ENCODE measurements around the gene SMARCD3.
A peak's percentile ranks its signal among the peaks of the same experiment; 100 is the strongest.

Gene SMARCD3

GRCh38 chr7:151275813-151276577 is 27.5 kb upstream of the SMARCD3 start:
- Histone ChIP-seq H3K27me3 (ENCODE audit: insufficient read depth, low read length) (peaks cover 10% of the 10 kb centered on the region; the same call in 1 of the 2 replicates), H3K79me2 (ENCODE audit: insufficient read depth, low read length) (no peaks in the 10 kb centered on the region), H3K27ac (ENCODE audit: low read depth, low read length, poor library complexity, severe bottlenecking) (no peak overlapping the region), H3K36me3 (ENCODE audit: insufficient read depth, low read length) (no peaks in the 10 kb centered on the region), H2AFZ (ENCODE audit: low read length) (no peak overlapping the region), H3K9ac (ENCODE audit: low read length) (no peak overlapping the region; the same call in 1 of the 2 replicates), H3K4me3 (ENCODE audit: low read depth, low read length, poor library complexity, severe bottlenecking) (peak overlapping the region; percentile 48), H4K20me1 (ENCODE audit: insufficient read depth, low read length) (no peaks in the 10 kb centered on the region), H3F3A (ENCODE audit: insufficient read depth, low read length) (no peaks in the 10 kb centered on the region), H3K4me1 (ENCODE audit: insufficient read depth, low read length, severe bottlenecking) (peaks cover 11% of the 10 kb centered on the region), H3K9me3 (ENCODE audit: low read length) (no peaks in the 10 kb centered on the region), H3K9me2 (ENCODE audit: low read depth, low read length) (no peaks in the 10 kb centered on the region), H3K4me2 (ENCODE audit: low read length) (peak overlapping the region; percentile 59; the same call in 1 of the 2 replicates)
- TF ChIP-seq, protein P1, sequence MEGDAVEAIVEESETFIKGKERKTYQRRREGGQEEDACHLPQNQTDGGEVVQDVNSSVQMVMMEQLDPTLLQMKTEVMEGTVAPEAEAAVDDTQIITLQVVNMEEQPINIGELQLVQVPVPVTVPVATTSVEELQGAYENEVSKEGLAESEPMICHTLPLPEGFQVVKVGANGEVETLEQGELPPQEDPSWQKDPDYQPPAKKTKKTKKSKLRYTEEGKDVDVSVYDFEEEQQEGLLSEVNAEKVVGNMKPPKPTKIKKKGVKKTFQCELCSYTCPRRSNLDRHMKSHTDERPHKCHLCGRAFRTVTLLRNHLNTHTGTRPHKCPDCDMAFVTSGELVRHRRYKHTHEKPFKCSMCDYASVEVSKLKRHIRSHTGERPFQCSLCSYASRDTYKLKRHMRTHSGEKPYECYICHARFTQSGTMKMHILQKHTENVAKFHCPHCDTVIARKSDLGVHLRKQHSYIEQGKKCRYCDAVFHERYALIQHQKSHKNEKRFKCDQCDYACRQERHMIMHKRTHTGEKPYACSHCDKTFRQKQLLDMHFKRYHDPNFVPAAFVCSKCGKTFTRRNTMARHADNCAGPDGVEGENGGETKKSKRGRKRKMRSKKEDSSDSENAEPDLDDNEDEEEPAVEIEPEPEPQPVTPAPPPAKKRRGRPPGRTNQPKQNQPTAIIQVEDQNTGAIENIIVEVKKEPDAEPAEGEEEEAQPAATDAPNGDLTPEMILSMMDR (IDR thresholded peaks at IDR 0.05; ENCODE audit: low read length), result no peak
- no peak for TF ChIP-seq EZH2 (IDR thresholded peaks at IDR 0.05; ENCODE audit: borderline replicate concordance, low read length)

GRCh38 chr7:151274936-151275812 is 26.7 kb upstream of the SMARCD3 start:
- H3K27ac ChIP-seq (ENCODE audit: low read depth, low read length, poor library complexity, severe bottlenecking), result no peak overlapping the region
- no peaks in the 10 kb centered on the region for H3K36me3 ChIP-seq (ENCODE audit: insufficient read depth, low read length)
- no peak overlapping the region for H2AFZ ChIP-seq (ENCODE audit: low read length)
- no peaks in the 10 kb centered on the region for H3K9me3 ChIP-seq (ENCODE audit: low read length)
- no peaks in the 10 kb centered on the region for H3K9me2 ChIP-seq (ENCODE audit: low read depth, low read length)
- H3K27me3 ChIP-seq (ENCODE audit: insufficient read depth, low read length), result peaks cover 15% of the 10 kb centered on the region
- peaks cover 11% of the 10 kb centered on the region for H3K4me1 ChIP-seq (ENCODE audit: insufficient read depth, low read length, severe bottlenecking)
- no peaks in the 10 kb centered on the region for H3F3A ChIP-seq (ENCODE audit: insufficient read depth, low read length)
- H3K4me3 ChIP-seq (ENCODE audit: low read depth, low read length, poor library complexity, severe bottlenecking), result no peak overlapping the region
- H3K9ac ChIP-seq (ENCODE audit: low read length), result no peak overlapping the region
- H4K20me1 ChIP-seq (ENCODE audit: insufficient read depth, low read length), result no peaks in the 10 kb centered on the region
- no peaks in the 10 kb centered on the region for H3K79me2 ChIP-seq (ENCODE audit: insufficient read depth, low read length)
- TF ChIP-seq EZH2 (IDR thresholded peaks at IDR 0.05; ENCODE audit: borderline replicate concordance, low read length), result no peak
- TF ChIP-seq, protein P1 (IDR thresholded peaks at IDR 0.05; ENCODE audit: low read length), result no peak
- no peak overlapping the region for H3K4me2 ChIP-seq (ENCODE audit: low read length)

- H2AFZ ChIP-seq (ENCODE audit: low read length), result no peak overlapping the region
- H3K27ac ChIP-seq (ENCODE audit: low read depth, low read length, poor library complexity, severe bottlenecking), result no peak overlapping the region
- H3K9me2 ChIP-seq (ENCODE audit: low read depth, low read length), result no peaks in the 10 kb centered on the region
- H3K9me3 ChIP-seq (ENCODE audit: low read length), result no peaks in the 10 kb centered on the region
- no peaks in the 10 kb centered on the region for H3K36me3 ChIP-seq (ENCODE audit: insufficient read depth, low read length)
- no peak for TF ChIP-seq EZH2 (IDR thresholded peaks at IDR 0.05; ENCODE audit: borderline replicate concordance, low read length)
- TF ChIP-seq, protein P1 (IDR thresholded peaks at IDR 0.05; ENCODE audit: low read length), result no peak
- no peaks in the 10 kb centered on the region for H3K79me2 ChIP-seq (ENCODE audit: insufficient read depth, low read length)
- H3K4me1 ChIP-seq (ENCODE audit: insufficient read depth, low read length, severe bottlenecking), result peaks cover 11% of the 10 kb centered on the region
- H3K4me3 ChIP-seq (ENCODE audit: low read depth, low read length, poor library complexity, severe bottlenecking), result no peak overlapping the region
- H3K27me3 ChIP-seq (ENCODE audit: insufficient read depth, low read length), result peaks cover 19% of the 10 kb centered on the region
- H3F3A ChIP-seq (ENCODE audit: insufficient read depth, low read length), result no peaks in the 10 kb centered on the region
- H3K9ac ChIP-seq (ENCODE audit: low read length), result no peak overlapping the region
- no peak overlapping the region for H3K4me2 ChIP-seq (ENCODE audit: low read length)
- H4K20me1 ChIP-seq (ENCODE audit: insufficient read depth, low read length), result no peaks in the 10 kb centered on the region
Measured at GRCh38 chr7:151274396-151274795, 25.9 kb upstream of the SMARCD3 start.
